Liver (tissue), 3 donors: ENCODE results near the gene RFC2.

Experiments used
- EGR1 ChIP-seq, 2 donors: IDR thresholded peaks; 2 replicates each; pipeline ENCODE4 v1.6.1; 2016 to 2018; ENCODE audit warnings: antibody characterized with exemption in 2 of 2, low read depth in 2 of 2
- FOXA1 ChIP-seq: IDR thresholded peaks from 2 replicates; pipeline ENCODE4 v1.6.1; 2016; ENCODE audit warnings: antibody characterized with exemption
- HNF4G ChIP-seq: IDR thresholded peaks from 2 replicates; pipeline ENCODE4 v1.6.1; 2016; ENCODE audit warnings: antibody characterized with exemption
- JUND ChIP-seq, 2 donors: IDR thresholded peaks; 2 replicates each; pipeline ENCODE4 v1.6.1; 2016; ENCODE audit warnings: antibody characterized with exemption in 2 of 2
- RAD21 ChIP-seq, 2 donors: IDR thresholded peaks; 2 replicates each; pipeline ENCODE4 v1.6.1; 2016; ENCODE audit warnings: antibody characterized with exemption in 2 of 2, mild to moderate bottlenecking in 2 of 2
- RXRA ChIP-seq, 2 donors: IDR thresholded peaks; 2 replicates each; pipeline ENCODE4 v1.6.1; 2017 to 2018; ENCODE audit warnings: antibody characterized with exemption in 2 of 2, mild to moderate bottlenecking in 1 of 2
- TAF1 ChIP-seq: conservative IDR thresholded peaks from 2 replicates; pipeline ENCODE4 v1.6.1; 2016; ENCODE audit warnings: antibody characterized with exemption, mild to moderate bottlenecking
- YY1 ChIP-seq: IDR thresholded peaks from 2 replicates; pipeline ENCODE4 v1.6.1; 2016; ENCODE audit warnings: antibody characterized with exemption, mild to moderate bottlenecking
- TF ChIP-seq, protein P1 (sequence below): fragments of 150-350 bp; IDR thresholded peaks from 2 replicates; pipeline ENCODE4 v1.5.1; 2017; ENCODE audit warnings: improper control_type of control experiment, low read depth, low read length; ENCODE audit not compliant: missing input control
- TF ChIP-seq, protein P2 (sequence below): IDR thresholded peaks from 2 replicates; pipeline ENCODE4 v1.6.1; 2016; ENCODE audit warnings: antibody characterized with exemption
- TF ChIP-seq, protein P3 (sequence below): IDR thresholded peaks from 2 replicates; pipeline ENCODE4 v1.6.1; 2016; ENCODE audit warnings: antibody characterized with exemption, mild to moderate bottlenecking
- donor health status: healthy.
- donor health status: healthy.

DNA sequence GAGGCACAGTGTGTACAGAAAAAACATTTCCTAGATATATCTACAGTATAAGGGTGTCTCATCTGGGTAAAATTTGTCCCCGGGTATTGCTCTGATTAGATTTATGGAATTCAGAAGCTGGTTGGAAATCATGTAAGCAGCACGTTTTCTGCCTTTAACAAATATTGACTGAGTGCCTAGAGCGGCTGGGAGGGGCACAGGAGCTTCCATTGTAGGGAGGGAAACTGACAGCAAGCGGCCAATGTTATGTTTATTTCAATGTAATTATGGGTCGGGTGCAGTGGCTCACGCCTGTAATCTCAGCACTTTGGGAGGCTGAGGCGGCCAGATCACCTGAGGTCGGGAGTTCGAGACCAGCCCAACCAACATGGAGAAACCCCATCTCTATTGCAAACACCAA lies 4.4 kb upstream of the RFC2 start:
- TF ChIP-seq, protein P1, sequence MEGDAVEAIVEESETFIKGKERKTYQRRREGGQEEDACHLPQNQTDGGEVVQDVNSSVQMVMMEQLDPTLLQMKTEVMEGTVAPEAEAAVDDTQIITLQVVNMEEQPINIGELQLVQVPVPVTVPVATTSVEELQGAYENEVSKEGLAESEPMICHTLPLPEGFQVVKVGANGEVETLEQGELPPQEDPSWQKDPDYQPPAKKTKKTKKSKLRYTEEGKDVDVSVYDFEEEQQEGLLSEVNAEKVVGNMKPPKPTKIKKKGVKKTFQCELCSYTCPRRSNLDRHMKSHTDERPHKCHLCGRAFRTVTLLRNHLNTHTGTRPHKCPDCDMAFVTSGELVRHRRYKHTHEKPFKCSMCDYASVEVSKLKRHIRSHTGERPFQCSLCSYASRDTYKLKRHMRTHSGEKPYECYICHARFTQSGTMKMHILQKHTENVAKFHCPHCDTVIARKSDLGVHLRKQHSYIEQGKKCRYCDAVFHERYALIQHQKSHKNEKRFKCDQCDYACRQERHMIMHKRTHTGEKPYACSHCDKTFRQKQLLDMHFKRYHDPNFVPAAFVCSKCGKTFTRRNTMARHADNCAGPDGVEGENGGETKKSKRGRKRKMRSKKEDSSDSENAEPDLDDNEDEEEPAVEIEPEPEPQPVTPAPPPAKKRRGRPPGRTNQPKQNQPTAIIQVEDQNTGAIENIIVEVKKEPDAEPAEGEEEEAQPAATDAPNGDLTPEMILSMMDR = no peak
- TF ChIP-seq RXRA (IDR thresholded peaks at IDR 0.05) = no peak
- TF ChIP-seq TAF1 = no peak
- TF ChIP-seq HNF4G = no peak
- TF ChIP-seq, protein P2, sequence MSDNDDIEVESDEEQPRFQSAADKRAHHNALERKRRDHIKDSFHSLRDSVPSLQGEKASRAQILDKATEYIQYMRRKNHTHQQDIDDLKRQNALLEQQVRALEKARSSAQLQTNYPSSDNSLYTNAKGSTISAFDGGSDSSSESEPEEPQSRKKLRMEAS = no peak
- TF ChIP-seq, protein P3, sequence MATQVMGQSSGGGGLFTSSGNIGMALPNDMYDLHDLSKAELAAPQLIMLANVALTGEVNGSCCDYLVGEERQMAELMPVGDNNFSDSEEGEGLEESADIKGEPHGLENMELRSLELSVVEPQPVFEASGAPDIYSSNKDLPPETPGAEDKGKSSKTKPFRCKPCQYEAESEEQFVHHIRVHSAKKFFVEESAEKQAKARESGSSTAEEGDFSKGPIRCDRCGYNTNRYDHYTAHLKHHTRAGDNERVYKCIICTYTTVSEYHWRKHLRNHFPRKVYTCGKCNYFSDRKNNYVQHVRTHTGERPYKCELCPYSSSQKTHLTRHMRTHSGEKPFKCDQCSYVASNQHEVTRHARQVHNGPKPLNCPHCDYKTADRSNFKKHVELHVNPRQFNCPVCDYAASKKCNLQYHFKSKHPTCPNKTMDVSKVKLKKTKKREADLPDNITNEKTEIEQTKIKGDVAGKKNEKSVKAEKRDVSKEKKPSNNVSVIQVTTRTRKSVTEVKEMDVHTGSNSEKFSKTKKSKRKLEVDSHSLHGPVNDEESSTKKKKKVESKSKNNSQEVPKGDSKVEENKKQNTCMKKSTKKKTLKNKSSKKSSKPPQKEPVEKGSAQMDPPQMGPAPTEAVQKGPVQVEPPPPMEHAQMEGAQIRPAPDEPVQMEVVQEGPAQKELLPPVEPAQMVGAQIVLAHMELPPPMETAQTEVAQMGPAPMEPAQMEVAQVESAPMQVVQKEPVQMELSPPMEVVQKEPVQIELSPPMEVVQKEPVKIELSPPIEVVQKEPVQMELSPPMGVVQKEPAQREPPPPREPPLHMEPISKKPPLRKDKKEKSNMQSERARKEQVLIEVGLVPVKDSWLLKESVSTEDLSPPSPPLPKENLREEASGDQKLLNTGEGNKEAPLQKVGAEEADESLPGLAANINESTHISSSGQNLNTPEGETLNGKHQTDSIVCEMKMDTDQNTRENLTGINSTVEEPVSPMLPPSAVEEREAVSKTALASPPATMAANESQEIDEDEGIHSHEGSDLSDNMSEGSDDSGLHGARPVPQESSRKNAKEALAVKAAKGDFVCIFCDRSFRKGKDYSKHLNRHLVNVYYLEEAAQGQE = no peak
- TF ChIP-seq EGR1 (IDR thresholded peaks at IDR 0.05; ENCODE audit: low read depth in 2 of 2) = no peak
- TF ChIP-seq FOXA1 = no peak
- no peak for TF ChIP-seq YY1
- TF ChIP-seq JUND (IDR thresholded peaks at IDR 0.05) = no peak
- no peak for TF ChIP-seq RAD21 (IDR thresholded peaks at IDR 0.05)
